NB4 (cell line): ENCODE measurements around the gene SCAP.

ENCODE experiments used
- MAX ChIP-seq: IDR thresholded peaks from 2 replicates; pipeline ENCODE4 v1.6.1; 2011; ENCODE audit warnings: low read depth, low read length
- MYC ChIP-seq: IDR thresholded peaks from 2 replicates; pipeline ENCODE4 v1.6.1; 2011; ENCODE audit warnings: low read depth, low read length
- POLR2A ChIP-seq: IDR thresholded peaks from 2 replicates; pipeline ENCODE4 v1.6.1; 2011; ENCODE audit warnings: mild to moderate bottlenecking; ENCODE audit not compliant: insufficient read length; ENCODE audit errors: extremely low read depth
- TF ChIP-seq, protein P1 (sequence below): IDR thresholded peaks from one replicate; pipeline ENCODE4 v1.5.1; 2012; ENCODE audit warnings: low read depth, low read length

GRCh38 chr3:47522082-47522987, 46.6 kb upstream of the SCAP start:
- TF ChIP-seq POLR2A (no peak), MAX (peak; percentile 98), MYC (peak; percentile 98)
- TF ChIP-seq, protein P1, sequence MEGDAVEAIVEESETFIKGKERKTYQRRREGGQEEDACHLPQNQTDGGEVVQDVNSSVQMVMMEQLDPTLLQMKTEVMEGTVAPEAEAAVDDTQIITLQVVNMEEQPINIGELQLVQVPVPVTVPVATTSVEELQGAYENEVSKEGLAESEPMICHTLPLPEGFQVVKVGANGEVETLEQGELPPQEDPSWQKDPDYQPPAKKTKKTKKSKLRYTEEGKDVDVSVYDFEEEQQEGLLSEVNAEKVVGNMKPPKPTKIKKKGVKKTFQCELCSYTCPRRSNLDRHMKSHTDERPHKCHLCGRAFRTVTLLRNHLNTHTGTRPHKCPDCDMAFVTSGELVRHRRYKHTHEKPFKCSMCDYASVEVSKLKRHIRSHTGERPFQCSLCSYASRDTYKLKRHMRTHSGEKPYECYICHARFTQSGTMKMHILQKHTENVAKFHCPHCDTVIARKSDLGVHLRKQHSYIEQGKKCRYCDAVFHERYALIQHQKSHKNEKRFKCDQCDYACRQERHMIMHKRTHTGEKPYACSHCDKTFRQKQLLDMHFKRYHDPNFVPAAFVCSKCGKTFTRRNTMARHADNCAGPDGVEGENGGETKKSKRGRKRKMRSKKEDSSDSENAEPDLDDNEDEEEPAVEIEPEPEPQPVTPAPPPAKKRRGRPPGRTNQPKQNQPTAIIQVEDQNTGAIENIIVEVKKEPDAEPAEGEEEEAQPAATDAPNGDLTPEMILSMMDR = peak; percentile 78
